ES-I3 (cell line): Measurements from ENCODE around the gene ADM2.
A peak's percentile ranks its signal among the peaks of the same experiment; 100 is the strongest.

Source experiments
- H3K36me3 ChIP-seq: 2 replicates; pipeline ENCODE4 v1.6.1; 2013; ENCODE audit warnings: mild to moderate bottlenecking, low read length, control low read depth, moderate library complexity; ENCODE audit not compliant: insufficient read depth
- H3K4me1 ChIP-seq: 2 replicates; pipeline ENCODE4 v1.6.1; 2013; ENCODE audit warnings: mild to moderate bottlenecking, control low read depth, low read length; ENCODE audit not compliant: insufficient read depth
- H3K9ac ChIP-seq: 2 replicates; pipeline ENCODE4 v1.6.1; 2013; ENCODE audit warnings: low read depth, mild to moderate bottlenecking, low read length, moderate library complexity
- H3K9me3 ChIP-seq: 2 replicates; pipeline ENCODE4 v1.6.1; 2013; ENCODE audit warnings: mild to moderate bottlenecking, low read length, moderate library complexity; ENCODE audit not compliant: control insufficient read depth, insufficient read depth

The ADM2 gene

DNA sequence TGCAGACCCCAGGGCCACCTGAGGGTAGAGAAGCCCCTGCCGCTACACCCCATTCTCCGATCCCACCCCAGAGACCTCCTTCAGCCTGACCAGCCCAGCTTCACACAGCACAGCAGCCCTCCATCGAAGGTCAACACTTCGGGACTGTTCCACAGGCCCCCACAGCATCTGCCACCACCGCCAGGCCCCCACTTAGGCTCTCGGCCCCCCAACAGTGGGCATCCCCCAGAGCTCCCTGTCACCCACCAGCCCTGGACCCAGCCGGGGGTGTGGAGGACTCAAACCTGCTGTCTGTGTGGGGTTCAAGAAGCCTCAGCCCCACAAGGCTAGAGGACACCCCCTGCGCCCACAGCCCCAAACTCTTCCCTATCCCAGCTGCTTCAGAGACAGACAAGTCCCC lies 12.7 kb upstream of the ADM2 start:
- Histone ChIP-seq H3K9ac (no peak overlapping the region), H3K36me3 (no peaks in the 10 kb centered on the region; the same call in 1 of the 2 replicates), H3K9me3 (no peaks in the 10 kb centered on the region), H3K4me1 (peaks cover 21% of the 10 kb centered on the region)

GRCh38 chr22:50469377-50470305 lies 11.7 kb upstream of the ADM2 start:
- Histone ChIP-seq H3K4me1 (peaks cover 21% of the 10 kb centered on the region), H3K9me3 (no peaks in the 10 kb centered on the region), H3K9ac (no peak overlapping the region), H3K36me3 (no peaks in the 10 kb centered on the region; the same call in 1 of the 2 replicates)

DNA sequence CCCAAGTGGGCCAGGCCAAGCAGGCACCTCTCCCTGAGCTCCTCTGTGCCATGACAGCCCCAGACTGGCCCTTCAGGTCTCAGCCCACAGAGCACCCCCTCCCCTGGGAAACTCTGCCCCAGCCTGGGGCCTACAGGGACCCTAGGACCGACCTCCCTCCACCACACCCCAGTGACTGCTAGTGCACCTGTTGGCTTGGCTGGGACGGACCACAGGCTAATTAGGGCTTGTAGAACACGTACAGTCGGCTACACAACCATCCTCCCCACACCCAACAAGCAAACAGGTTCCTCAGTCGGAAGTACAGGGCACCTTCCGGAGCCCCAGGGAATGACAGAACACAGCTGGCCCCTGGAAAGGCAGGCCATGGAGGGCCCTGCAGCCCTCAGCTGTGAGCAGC lies 10.9 kb upstream of the ADM2 start:
- no peaks in the 10 kb centered on the region; the same call in 1 of the 2 replicates for H3K36me3 ChIP-seq
- H3K9ac ChIP-seq = no peak overlapping the region
- H3K4me1 ChIP-seq = peaks cover 21% of the 10 kb centered on the region
- no peaks in the 10 kb centered on the region for H3K9me3 ChIP-seq

DNA sequence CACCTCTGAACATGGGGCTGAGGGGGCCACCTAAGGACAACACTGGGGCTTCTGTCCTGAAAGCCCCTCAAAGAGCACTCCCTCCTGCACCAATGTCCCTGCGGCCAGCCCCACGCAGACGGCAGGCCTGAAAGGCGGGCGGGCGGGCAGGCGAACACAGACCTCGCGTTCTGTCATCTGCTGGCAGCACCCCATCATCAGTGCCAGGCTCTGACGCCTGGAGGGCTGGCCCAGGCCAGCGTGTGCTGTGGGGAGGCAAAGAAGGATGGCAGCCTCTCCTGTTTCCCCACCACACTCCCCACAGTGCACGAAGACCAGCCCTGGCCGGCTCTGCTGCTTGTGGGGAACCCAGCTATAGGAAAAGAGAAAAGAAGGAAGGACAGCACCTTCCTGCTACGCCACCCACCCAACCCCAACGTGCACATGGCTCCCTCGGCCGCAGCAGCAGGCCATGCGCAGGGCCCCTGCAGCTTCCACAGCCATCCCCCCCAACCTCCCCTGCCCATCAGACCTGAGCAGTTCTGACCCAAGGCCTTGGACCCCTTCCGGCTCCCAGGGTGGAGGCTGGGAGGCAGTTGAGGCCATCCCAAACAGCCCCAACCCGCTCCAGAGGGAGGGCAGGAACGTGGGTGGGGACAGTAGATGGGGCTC lies 10.0 kb upstream of the ADM2 start:
- H3K9me3 ChIP-seq = no peaks in the 10 kb centered on the region
- no peaks in the 10 kb centered on the region; the same call in 1 of the 2 replicates for H3K36me3 ChIP-seq
- H3K4me1 ChIP-seq = peaks cover 21% of the 10 kb centered on the region
- no peak overlapping the region for H3K9ac ChIP-seq

- peaks cover 26% of the 10 kb centered on the region for H3K4me1 ChIP-seq
- no peak overlapping the region for H3K9ac ChIP-seq
- no peaks in the 10 kb centered on the region; the same call in 1 of the 2 replicates for H3K36me3 ChIP-seq
- H3K9me3 ChIP-seq = no peaks in the 10 kb centered on the region
Observed at GRCh38 chr22:50471962-50472361, 9.4 kb upstream of the ADM2 start.

GRCh38 chr22:50473088-50473487 lies 8.3 kb upstream of the ADM2 start:
- no peaks in the 10 kb centered on the region for H3K36me3 ChIP-seq
- H3K4me1 ChIP-seq = peaks cover 29% of the 10 kb centered on the region
- no peak overlapping the region for H3K9ac ChIP-seq

DNA sequence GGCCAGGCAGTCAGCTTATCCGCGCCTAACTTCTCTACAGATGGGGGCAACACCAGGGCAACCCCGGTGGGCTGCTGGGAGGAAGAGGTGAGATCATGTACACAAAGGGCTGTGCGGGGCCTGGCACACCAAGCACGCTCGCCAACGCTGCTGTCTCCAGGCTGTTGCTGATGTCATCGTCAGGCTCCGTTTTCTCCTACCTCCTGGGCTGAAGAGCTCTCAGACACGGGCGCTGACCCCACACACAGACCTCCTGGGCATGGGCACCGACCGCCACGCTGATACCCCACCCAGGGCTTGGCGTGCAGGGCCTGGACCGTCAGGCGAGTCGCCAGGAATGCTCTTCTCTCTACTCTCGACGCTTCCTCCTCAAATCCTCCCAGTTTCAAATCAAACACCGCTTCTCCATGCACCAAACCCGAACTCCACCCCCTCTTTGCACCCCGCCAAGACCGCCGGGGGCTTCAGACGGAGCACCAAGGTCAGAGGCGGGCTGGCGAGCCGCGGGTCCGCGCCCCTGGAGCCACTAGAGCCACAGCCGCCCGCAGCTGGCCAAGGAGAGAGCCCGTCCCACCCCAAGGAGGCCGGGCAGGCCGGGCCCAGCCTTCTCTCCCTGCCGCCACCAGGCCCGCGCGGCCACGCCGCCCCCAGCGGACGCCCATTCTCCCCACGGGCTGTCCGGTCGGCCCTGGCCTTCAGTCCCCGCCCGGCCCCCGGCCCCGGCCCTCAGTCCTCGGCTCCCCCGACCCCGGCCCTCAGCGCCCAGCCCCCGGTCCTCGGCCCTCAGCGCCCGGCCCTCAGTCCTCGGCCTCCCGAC lies 7.3 kb upstream of the ADM2 start:
- H3K36me3 ChIP-seq = no peaks in the 10 kb centered on the region
- H3K4me1 ChIP-seq = peaks cover 29% of the 10 kb centered on the region
- H3K9ac ChIP-seq = peak overlapping the region; percentile 69; the same call in 1 of the 2 replicates
- H3K9me3 ChIP-seq = no peaks in the 10 kb centered on the region

More at GRCh38 chr22:50473088-50473487, 8.3 kb upstream of the ADM2 start:
- H3K9me3 ChIP-seq = no peaks in the 10 kb centered on the region

DNA sequence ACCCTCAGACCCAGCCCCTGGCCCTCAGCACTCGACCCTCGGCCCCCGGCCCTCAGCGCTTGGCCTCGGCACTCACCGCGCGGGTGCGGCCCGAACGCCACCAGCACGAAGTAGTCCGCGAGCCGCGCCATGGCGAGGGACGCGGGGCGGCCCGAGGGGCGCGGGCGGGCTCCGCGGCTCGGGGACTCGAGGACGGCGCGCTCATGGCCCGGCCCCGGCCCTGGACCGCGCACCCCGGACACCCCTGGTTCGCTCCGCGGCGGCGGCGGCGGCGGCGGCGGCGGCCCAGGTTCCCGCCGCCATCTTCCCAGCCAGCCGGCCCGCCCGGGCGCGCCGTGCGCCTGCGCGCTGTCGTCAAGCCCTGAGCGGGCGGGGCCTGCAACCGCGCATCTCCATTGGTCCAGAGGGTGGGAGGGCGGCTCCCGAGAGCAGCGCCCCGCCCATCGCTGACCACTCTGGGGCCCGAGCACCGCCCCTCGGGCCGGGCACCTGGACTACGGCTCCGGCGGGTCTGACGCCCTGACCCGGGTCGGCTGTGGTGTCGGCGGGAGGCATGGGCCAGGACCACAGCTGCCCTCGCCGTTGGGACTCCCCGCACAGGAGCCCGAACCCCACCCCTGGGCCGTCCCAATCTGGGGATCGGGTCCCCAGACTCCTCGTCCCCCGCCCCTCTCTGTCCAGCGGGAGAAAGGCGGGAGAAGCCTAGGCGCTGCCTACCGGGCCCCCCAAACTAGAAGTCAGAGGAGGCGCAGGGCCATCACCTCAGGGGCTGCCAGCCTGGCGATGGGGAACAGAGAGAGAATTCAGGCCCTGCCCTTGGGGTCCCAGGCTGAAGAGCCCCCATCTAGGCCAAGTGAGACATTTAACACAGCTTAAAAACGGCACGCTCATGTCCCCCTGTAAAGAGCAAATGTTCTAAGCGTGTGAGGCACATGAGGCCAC lies 6.4 kb upstream of the ADM2 start, which contains the start of gene SBF1:
SBF1 (minus strand) TSS at position 326 of the 942 bp plus-strand sequence; CDS start at position 131, 195 bp downstream.
- Histone ChIP-seq H3K36me3 (no peaks in the 10 kb centered on the region), H3K9ac (peak within 1 kb of the TSS; percentile 69), H3K4me1 (peaks cover 19% of the 10 kb centered on the region), H3K9me3 (no peaks in the 10 kb centered on the region)

- H3K9ac ChIP-seq = peak overlapping the region; percentile 69; the same call in 1 of the 2 replicates
- H3K4me1 ChIP-seq = peaks cover 13% of the 10 kb centered on the region; the same call in 1 of the 2 replicates
- no peaks in the 10 kb centered on the region for H3K36me3 ChIP-seq
- no peaks in the 10 kb centered on the region for H3K9me3 ChIP-seq
Observed at GRCh38 chr22:50475652-50476002, 5.7 kb upstream of the ADM2 start.

DNA sequence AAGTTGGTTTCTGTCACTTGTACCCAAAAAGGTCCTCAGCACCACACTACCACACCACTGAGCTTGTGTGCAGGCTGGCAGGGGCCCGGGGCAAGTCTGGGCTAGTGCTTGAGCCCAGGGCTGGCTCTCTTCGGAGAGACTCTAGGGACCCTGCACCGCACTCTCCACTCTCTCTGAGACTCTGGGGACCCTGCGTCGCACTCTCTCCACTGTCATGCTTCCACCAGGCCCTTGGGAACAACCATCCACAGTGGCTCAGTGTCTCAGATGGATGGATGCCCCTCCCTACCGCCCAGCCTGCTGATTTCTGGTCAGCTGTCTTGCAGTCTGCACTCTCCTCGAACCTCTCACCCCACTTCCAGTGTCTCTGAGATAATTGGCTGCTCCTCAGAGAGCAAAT lies 4.5 kb upstream of the ADM2 start:
- Histone ChIP-seq H3K4me1 (peaks cover 11% of the 10 kb centered on the region; the same call in 1 of the 2 replicates), H3K9me3 (no peaks in the 10 kb centered on the region), H3K36me3 (no peaks in the 10 kb centered on the region), H3K9ac (no peak overlapping the region)

GRCh38 chr22:50477923-50478322 lies 3.4 kb upstream of the ADM2 start:
- no peaks in the 10 kb centered on the region; the same call in 1 of the 2 replicates for H3K36me3 ChIP-seq
- H3K9me3 ChIP-seq = no peaks in the 10 kb centered on the region
- H3K4me1 ChIP-seq = peaks cover 11% of the 10 kb centered on the region; the same call in 1 of the 2 replicates
- no peak overlapping the region for H3K9ac ChIP-seq

DNA sequence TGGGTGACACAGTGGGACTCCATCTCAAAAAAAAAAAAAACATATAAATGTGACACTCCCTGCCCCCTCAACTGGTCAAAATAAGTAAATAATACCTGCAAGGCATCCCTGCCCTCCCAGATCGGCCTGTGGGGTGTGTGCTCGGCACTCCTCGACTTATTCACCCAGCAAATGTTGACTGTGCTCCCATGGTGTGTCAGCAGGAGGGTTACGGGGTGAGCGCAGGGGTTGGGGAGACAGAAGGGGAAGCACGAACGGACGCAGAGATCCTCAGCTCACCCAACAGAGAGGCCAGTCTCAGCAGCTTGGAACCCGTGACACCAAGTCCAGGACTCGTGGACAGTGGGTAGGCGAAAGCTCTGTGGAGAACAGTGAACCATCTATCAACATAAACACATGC lies 1.6 kb upstream of the ADM2 start:
- H3K9me3 ChIP-seq = no peaks in the 10 kb centered on the region
- H3K9ac ChIP-seq = no peak overlapping the region
- peaks cover 8% of the 10 kb centered on the region; the same call in 1 of the 2 replicates for H3K4me1 ChIP-seq
- no peaks in the 10 kb centered on the region; the same call in 1 of the 2 replicates for H3K36me3 ChIP-seq

- Histone ChIP-seq H3K9me3 (no peaks in the 10 kb centered on the region), H3K9ac (peak overlapping the region; percentile 57), H3K36me3 (no peaks in the 10 kb centered on the region; the same call in 1 of the 2 replicates), H3K4me1 (peaks cover 8% of the 10 kb centered on the region; the same call in 1 of the 2 replicates)
Observed at GRCh38 chr22:50481045-50481439, 301 bp upstream of the ADM2 start.
